Endothelial cell of hepatic sinusoid (primary cell): ENCODE results near the gene PTH2.
"Not testable (repeated sequence)": the region's sequence is repeated elsewhere in the genome, so short reads cannot be mapped to it uniquely, and the experiment has no call there.

ENCODE experiments used
- in situ Hi-C: cut with HindIII; loops from 2 replicates; pipeline ENCODE4 v1.10.0; 2017; ENCODE audit warnings: low sequenced_read_pairs

The PTH2 gene

GRCh38 chr19:49423071-49423984, at the start of gene PTH2:
Gene PTH2, minus strand, starts transcription at chr19:49423441. Its CDS starts 102 bp downstream, at chr19:49423339.
- in situ Hi-C loops, result no loop called here

GRCh38 chr19:49472936-49473335, 49.7 kb upstream of the PTH2 start:
- in situ Hi-C loops, result no loop called here

GRCh38 chr19:49470615-49470978, 47.4 kb upstream of the PTH2 start:
- in situ Hi-C loops, result no loop called here

- in situ Hi-C loops, result no loop called here
Observed at GRCh38 chr19:49469828-49470614, 46.8 kb upstream of the PTH2 start.

- in situ Hi-C loops, result no loop called here
Observed at GRCh38 chr19:49468746-49469447, 45.7 kb upstream of the PTH2 start.

GRCh38 chr19:49468199-49468598, 45.0 kb upstream of the PTH2 start:
- in situ Hi-C loops, result no loop called here

GRCh38 chr19:49465371-49465770, 42.1 kb upstream of the PTH2 start:
- in situ Hi-C loops, result no loop called here

- in situ Hi-C loops, result no loop called here
Observed at GRCh38 chr19:49463960-49464740, 40.9 kb upstream of the PTH2 start.

GRCh38 chr19:49462492-49462891, 39.3 kb upstream of the PTH2 start:
- in situ Hi-C loops, result no loop called here

GRCh38 chr19:49461656-49462055, 38.4 kb upstream of the PTH2 start:
- in situ Hi-C loops, result no loop called here

GRCh38 chr19:49461130-49461529, 37.9 kb upstream of the PTH2 start:
- in situ Hi-C loops, result not testable (repeated sequence)

- in situ Hi-C loops, result no loop called here
Observed at GRCh38 chr19:49459388-49459787, 36.1 kb upstream of the PTH2 start.

GRCh38 chr19:49458567-49458903, 35.3 kb upstream of the PTH2 start:
- in situ Hi-C loops, result no loop called here

GRCh38 chr19:49456326-49456725, 33.1 kb upstream of the PTH2 start:
- in situ Hi-C loops, result no loop called here

- in situ Hi-C loops, result no loop called here
Observed at GRCh38 chr19:49455773-49456172, 32.5 kb upstream of the PTH2 start.

- in situ Hi-C loops, result no loop called here
Observed at GRCh38 chr19:49453757-49454240, 30.6 kb upstream of the PTH2 start.

GRCh38 chr19:49453013-49453756, 29.9 kb upstream of the PTH2 start, which contains the start of gene ALDH16A1:
Gene ALDH16A1, plus strand, starts transcription at chr19:49453225. Its CDS starts 107 bp downstream, at chr19:49453332.
- in situ Hi-C loops, result no loop called here

GRCh38 chr19:49451430-49452181, 28.4 kb upstream of the PTH2 start, which contains the start of gene PIH1D1:
Gene PIH1D1, minus strand, starts transcription at chr19:49451814. Its CDS starts 240 bp downstream, at chr19:49451574.
- in situ Hi-C loops, result no loop called here

- in situ Hi-C loops, result no loop called here
Observed at GRCh38 chr19:49450405-49450804, 27.2 kb upstream of the PTH2 start.
